ENCODE results near the gene PSKH1.

DNA sequence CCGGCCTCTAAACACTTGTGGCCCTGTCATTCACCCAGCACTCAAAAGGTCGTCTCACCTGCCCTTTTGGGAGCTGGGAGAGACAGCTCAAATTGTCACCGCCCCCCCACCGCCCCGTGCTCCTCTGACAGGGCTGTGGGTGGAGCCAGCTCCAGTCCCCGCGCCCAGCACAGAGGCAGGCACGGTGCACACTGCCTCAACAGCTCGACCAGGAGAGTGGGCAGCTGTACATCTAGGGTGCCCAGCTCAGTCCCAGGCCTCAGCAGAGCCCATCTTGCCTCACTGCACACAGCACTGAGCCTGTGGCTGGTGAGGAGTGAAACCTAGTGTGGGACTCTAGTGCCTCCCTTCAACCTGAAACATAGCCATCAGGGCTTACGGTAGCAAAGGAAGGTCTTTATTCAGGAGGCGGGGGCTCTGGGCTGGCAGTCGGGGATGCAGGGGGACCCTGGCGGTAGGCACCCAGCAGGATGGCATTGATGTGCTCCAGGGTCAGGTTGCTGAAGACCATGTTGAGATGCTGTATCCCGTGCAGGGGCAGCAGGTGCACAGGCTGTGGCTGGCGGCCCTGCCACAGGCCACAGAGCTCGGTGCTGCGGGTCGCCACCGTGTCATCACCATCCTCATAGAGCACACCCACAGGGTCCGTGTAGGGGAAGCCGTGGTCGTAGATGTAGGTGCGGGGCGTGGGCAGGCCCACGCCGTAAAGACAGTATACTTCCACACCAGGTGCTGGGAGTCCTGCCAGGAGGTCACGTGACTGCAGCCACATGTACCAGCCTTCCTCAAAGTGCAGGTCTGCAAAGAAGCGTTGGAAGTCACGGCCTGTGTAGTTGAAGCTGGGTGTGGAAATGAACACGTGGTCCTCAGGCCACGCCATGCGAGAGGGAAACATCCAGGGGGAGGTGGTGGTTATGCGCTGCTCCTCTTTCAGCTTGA, 46.7 kb downstream of the PSKH1 start:
- no peak for TF ChIP-seq RFX5 (IDR thresholded peaks at IDR 0.05)
- TF ChIP-seq, protein P1, sequence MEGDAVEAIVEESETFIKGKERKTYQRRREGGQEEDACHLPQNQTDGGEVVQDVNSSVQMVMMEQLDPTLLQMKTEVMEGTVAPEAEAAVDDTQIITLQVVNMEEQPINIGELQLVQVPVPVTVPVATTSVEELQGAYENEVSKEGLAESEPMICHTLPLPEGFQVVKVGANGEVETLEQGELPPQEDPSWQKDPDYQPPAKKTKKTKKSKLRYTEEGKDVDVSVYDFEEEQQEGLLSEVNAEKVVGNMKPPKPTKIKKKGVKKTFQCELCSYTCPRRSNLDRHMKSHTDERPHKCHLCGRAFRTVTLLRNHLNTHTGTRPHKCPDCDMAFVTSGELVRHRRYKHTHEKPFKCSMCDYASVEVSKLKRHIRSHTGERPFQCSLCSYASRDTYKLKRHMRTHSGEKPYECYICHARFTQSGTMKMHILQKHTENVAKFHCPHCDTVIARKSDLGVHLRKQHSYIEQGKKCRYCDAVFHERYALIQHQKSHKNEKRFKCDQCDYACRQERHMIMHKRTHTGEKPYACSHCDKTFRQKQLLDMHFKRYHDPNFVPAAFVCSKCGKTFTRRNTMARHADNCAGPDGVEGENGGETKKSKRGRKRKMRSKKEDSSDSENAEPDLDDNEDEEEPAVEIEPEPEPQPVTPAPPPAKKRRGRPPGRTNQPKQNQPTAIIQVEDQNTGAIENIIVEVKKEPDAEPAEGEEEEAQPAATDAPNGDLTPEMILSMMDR (IDR thresholded peaks at IDR 0.05): no peak
- no peak for TF ChIP-seq CHD2 (IDR thresholded peaks at IDR 0.05; ENCODE audit: low read length, partially characterized antibody)
- TF ChIP-seq, protein P2, sequence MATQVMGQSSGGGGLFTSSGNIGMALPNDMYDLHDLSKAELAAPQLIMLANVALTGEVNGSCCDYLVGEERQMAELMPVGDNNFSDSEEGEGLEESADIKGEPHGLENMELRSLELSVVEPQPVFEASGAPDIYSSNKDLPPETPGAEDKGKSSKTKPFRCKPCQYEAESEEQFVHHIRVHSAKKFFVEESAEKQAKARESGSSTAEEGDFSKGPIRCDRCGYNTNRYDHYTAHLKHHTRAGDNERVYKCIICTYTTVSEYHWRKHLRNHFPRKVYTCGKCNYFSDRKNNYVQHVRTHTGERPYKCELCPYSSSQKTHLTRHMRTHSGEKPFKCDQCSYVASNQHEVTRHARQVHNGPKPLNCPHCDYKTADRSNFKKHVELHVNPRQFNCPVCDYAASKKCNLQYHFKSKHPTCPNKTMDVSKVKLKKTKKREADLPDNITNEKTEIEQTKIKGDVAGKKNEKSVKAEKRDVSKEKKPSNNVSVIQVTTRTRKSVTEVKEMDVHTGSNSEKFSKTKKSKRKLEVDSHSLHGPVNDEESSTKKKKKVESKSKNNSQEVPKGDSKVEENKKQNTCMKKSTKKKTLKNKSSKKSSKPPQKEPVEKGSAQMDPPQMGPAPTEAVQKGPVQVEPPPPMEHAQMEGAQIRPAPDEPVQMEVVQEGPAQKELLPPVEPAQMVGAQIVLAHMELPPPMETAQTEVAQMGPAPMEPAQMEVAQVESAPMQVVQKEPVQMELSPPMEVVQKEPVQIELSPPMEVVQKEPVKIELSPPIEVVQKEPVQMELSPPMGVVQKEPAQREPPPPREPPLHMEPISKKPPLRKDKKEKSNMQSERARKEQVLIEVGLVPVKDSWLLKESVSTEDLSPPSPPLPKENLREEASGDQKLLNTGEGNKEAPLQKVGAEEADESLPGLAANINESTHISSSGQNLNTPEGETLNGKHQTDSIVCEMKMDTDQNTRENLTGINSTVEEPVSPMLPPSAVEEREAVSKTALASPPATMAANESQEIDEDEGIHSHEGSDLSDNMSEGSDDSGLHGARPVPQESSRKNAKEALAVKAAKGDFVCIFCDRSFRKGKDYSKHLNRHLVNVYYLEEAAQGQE (IDR thresholded peaks at IDR 0.05): no peak
- TF ChIP-seq, protein P3, sequence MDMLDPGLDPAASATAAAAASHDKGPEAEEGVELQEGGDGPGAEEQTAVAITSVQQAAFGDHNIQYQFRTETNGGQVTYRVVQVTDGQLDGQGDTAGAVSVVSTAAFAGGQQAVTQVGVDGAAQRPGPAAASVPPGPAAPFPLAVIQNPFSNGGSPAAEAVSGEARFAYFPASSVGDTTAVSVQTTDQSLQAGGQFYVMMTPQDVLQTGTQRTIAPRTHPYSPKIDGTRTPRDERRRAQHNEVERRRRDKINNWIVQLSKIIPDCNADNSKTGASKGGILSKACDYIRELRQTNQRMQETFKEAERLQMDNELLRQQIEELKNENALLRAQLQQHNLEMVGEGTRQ (IDR thresholded peaks at IDR 0.05): no peak
- TF ChIP-seq POLR2A (IDR thresholded peaks at IDR 0.05; ENCODE audit: low read length): 0 out of 2 replicates have a peak, but pooled peaks have one; percentile 14
- no peak for TF ChIP-seq EHMT2 (IDR thresholded peaks at IDR 0.05; ENCODE audit: low read depth)
- no peak for TF ChIP-seq KDM5A (IDR thresholded peaks at IDR 0.05)
- TF ChIP-seq MYC (IDR thresholded peaks at IDR 0.05; ENCODE audit: borderline replicate concordance, low read length): no peak
- no peak for TF ChIP-seq EP300 (IDR thresholded peaks at IDR 0.05)
